Hypothalamus (tissue), 51 donors: Measurements from ENCODE around the gene UQCRFS1.

Experiments used
- DNase-seq, 51 donors: peaks; one replicate each; lab custom pipeline; 2025; lab: John Stamatoyannopoulos, UW

UQCRFS1 gene

DNA sequence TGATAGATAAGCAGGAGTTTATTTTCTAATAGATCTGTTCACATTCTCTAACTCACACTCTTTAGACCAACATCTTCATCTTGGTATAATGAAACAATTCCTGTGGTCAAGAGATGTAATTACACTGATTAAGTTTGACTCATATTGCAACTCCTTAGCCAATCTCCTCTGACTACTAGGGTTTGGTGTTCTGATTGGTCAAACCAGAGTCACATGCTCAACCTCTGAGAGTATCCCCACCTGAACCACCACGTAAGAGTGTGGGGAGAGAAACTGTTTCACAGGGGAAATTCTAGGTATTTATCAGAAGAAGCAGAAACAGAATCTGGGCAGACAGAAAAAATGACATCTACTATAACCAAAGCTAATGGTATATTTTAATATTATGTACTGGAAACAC lies 42.4 kb downstream of the UQCRFS1 start:
- DNase-seq, result no peak

GRCh38 chr19:29162694-29163093 lies 50.3 kb downstream of the UQCRFS1 start:
- DNase-seq, result no peak

DNA sequence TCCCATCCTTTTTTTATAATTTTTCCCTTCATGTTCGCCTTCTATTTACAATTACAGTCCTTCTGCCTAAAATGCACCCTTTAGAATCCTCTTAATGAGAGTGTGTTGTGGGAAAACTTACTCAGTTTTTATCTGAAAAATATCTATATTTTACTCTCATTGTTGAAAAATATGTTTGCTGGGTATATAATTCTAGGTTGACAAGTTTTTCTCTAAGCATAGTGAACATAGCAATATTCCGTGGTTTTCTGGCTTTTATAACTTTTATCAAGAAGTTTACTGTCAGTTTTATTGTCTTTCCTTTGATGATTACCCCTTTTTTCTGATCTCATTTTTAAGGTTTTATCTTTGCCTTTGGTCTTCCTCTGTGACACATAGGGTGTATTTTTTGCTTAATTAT lies 57.3 kb downstream of the UQCRFS1 start:
- DNase-seq, result no peak
